ENCODE data around the gene OPCML. TPM values are rescaled to one million over a fixed set of nuclear protein-coding genes. Genes with fewer than 3 reads are reported as not detected.

Gene OPCML
- polyA plus RNA-seq, 1 donor (not counting 4 experiments of a cell fraction or from before 2014, with no cell fraction given): 0.04 TPM

DNA sequence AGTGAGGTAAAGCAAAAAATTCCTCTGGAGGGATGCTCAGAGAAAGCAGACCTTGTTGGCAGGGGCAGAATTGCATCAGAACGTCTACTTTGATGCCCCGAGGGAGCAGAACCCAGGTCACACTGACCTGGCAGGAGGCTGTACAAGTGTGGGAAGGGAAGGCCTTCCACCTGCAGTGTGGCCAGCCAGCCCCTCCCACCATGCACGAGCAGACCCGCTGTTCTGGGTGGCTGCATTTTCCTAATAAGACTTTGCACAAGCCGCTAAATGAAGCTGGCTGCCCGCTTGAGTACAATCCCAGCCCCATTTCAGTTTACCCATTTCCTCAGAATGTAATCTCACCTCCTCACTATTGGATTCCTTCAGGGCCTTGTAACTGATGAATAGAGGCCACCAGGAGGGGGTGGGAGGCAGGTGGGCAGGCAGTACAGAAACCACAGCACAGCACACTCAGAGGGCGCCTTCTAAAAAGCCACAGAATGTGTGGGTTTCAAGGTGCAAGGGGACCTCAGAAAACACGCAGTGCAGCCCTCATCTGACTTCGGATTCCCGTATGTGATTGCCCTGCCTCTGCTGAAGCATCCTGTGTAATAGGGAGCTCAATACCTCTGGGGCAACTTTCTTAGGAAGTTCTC, 316.6 kb downstream of the OPCML start:
- Histone ChIP-seq H3K27me3 (ENCODE audit: control insufficient read depth, extremely low read depth, insufficient read depth, low read length) (no peaks in the 10 kb centered on the region), H3K36me3 (ENCODE audit: control insufficient read depth in 2 of 2, extremely low read depth in 1 of 2, insufficient read depth in 2 of 2, low read length in 2 of 2) (no peaks in the 10 kb centered on the region), H2AFZ (ENCODE audit: control insufficient read depth, low read length) (no peak overlapping the region), H3K4me2 (ENCODE audit: control insufficient read depth, extremely low read depth, insufficient read depth, low read depth, low read length) (no peak overlapping the region), H3K27ac (ENCODE audit: control insufficient read depth, insufficient read depth, low read length) (no peak overlapping the region), H3K9me3 (ENCODE audit: control insufficient read depth, low read depth, low read length) (peaks cover 2% of the 10 kb centered on the region), H3K9ac (ENCODE audit: control insufficient read depth, extremely low read depth, insufficient read depth, low read length) (no peak overlapping the region), H3K4me1 (ENCODE audit: control insufficient read depth, extremely low read depth, insufficient read depth, low read length) (no peaks in the 10 kb centered on the region), H4K20me1 (ENCODE audit: control insufficient read depth, extremely low read depth, insufficient read depth, low read length) (no peaks in the 10 kb centered on the region), H3K79me2 (ENCODE audit: control insufficient read depth, insufficient read depth, low read length) (no peaks in the 10 kb centered on the region), H3K9me1 (ENCODE audit: control insufficient read depth, extremely low read depth, insufficient read depth, low read length) (no peaks in the 10 kb centered on the region), H3K4me3 (ENCODE audit: control insufficient read depth in 2 of 3, extremely low read depth in 1 of 3, insufficient read depth in 2 of 3, low read depth in 1 of 3, low read length in 3 of 3) (no peak overlapping the region)
- DNase-seq (ENCODE audit: low read depth, low spot score): no peak
- dilution Hi-C loops (cut with MboI; ENCODE audit: extremely low pct_ligation_motif_present, low sequenced_read_pairs): no loop called here
- TF ChIP-seq, protein P1, sequence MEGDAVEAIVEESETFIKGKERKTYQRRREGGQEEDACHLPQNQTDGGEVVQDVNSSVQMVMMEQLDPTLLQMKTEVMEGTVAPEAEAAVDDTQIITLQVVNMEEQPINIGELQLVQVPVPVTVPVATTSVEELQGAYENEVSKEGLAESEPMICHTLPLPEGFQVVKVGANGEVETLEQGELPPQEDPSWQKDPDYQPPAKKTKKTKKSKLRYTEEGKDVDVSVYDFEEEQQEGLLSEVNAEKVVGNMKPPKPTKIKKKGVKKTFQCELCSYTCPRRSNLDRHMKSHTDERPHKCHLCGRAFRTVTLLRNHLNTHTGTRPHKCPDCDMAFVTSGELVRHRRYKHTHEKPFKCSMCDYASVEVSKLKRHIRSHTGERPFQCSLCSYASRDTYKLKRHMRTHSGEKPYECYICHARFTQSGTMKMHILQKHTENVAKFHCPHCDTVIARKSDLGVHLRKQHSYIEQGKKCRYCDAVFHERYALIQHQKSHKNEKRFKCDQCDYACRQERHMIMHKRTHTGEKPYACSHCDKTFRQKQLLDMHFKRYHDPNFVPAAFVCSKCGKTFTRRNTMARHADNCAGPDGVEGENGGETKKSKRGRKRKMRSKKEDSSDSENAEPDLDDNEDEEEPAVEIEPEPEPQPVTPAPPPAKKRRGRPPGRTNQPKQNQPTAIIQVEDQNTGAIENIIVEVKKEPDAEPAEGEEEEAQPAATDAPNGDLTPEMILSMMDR (optimal IDR thresholded peaks at IDR 0.05 in 1 of 3, IDR thresholded peaks at IDR 0.05 in 1 of 3, conservative IDR thresholded peaks at IDR 0.05 in 1 of 3; ENCODE audit: extremely low read depth in 1 of 3, insufficient read depth in 2 of 3, low read length in 3 of 3): no peak
- no peak for FAIRE-seq

DNA sequence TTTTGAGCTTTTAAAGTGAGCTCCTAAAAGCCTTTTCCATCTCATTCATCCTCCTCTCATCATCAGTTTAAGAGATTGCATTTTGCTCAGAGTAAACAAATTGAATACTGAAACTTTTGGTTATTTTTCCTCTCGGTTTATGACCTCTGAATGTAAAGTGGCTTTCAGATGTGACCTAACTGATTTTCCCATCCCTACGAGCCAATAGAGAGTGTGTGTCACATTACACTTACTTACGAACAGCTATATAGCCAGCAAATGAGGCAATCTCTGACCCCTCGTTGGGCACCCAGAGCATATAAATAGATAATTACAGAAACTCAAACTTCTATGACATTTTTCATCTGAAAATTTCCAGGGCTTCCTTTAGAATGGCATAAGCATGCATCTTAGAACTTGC, 317.7 kb downstream of the OPCML start:
- no peak overlapping the region for H3K27ac ChIP-seq (ENCODE audit: control insufficient read depth, insufficient read depth, low read length)
- FAIRE-seq: no peak
- no peak for TF ChIP-seq EZH2 (IDR thresholded peaks at IDR 0.05; ENCODE audit: low read length)
- TF ChIP-seq, protein P1 (optimal IDR thresholded peaks at IDR 0.05 in 1 of 3, IDR thresholded peaks at IDR 0.05 in 1 of 3, conservative IDR thresholded peaks at IDR 0.05 in 1 of 3; ENCODE audit: extremely low read depth in 1 of 3, insufficient read depth in 2 of 3, low read length in 3 of 3): no peak

More for the DNA sequence above, 317.7 kb downstream of the OPCML start:
- H3K27me3 ChIP-seq (ENCODE audit: control insufficient read depth, extremely low read depth, insufficient read depth, low read length): no peaks in the 10 kb centered on the region
- no peaks in the 10 kb centered on the region for H3K4me1 ChIP-seq (ENCODE audit: control insufficient read depth, extremely low read depth, insufficient read depth, low read length)
- no peaks in the 10 kb centered on the region for H3K79me2 ChIP-seq (ENCODE audit: control insufficient read depth, insufficient read depth, low read length)
- no peak for DNase-seq (ENCODE audit: low read depth, low spot score)
- no peaks in the 10 kb centered on the region for H3K9me1 ChIP-seq (ENCODE audit: control insufficient read depth, extremely low read depth, insufficient read depth, low read length)
- H3K9me3 ChIP-seq (ENCODE audit: control insufficient read depth, low read depth, low read length): peaks cover 2% of the 10 kb centered on the region
- no peak overlapping the region for H2AFZ ChIP-seq (ENCODE audit: control insufficient read depth, low read length)
- no peaks in the 10 kb centered on the region for H4K20me1 ChIP-seq (ENCODE audit: control insufficient read depth, extremely low read depth, insufficient read depth, low read length)
- no peaks in the 10 kb centered on the region for H3K36me3 ChIP-seq (ENCODE audit: control insufficient read depth in 2 of 2, extremely low read depth in 1 of 2, insufficient read depth in 2 of 2, low read length in 2 of 2)
- no peak overlapping the region for H3K4me3 ChIP-seq (ENCODE audit: control insufficient read depth in 2 of 3, extremely low read depth in 1 of 3, insufficient read depth in 2 of 3, low read depth in 1 of 3, low read length in 3 of 3)
- no peak overlapping the region for H3K9ac ChIP-seq (ENCODE audit: control insufficient read depth, extremely low read depth, insufficient read depth, low read length)
- dilution Hi-C loops (cut with MboI; ENCODE audit: extremely low pct_ligation_motif_present, low sequenced_read_pairs): no loop called here
- H3K4me2 ChIP-seq (ENCODE audit: control insufficient read depth, extremely low read depth, insufficient read depth, low read depth, low read length): no peak overlapping the region

Data from keratinocyte (primary cell).